H1 (cell line): ENCODE data around the gene NHSL2.

Experiments
- NRF1 ChIP-seq: IDR thresholded peaks from 2 replicates; pipeline ENCODE4 v1.6.1; 2011; ENCODE audit warnings: mild to moderate bottlenecking, low read depth, low read length, improper control_type of control experiment
- PHF8 ChIP-seq: fragments of 200-600 bp; sonication (generic); conservative IDR thresholded peaks from 2 replicates; pipeline ENCODE4 v1.7.1; 2012; ENCODE audit warnings: low read depth, mild to moderate bottlenecking, inconsistent platforms, low read length, moderate library complexity
- SIN3A ChIP-seq, 2 experiments: IDR thresholded peaks in 1 of 2; conservative IDR thresholded peaks in 1 of 2; 2 replicates each; pipeline ENCODE4 v1.6.1; 2011 to 2012; ENCODE audit warnings: low read length in 2 of 2, improper control_type of control experiment in 1 of 2, low read depth in 1 of 2, mild to moderate bottlenecking in 1 of 2
- SIX5 ChIP-seq: IDR thresholded peaks from 2 replicates; pipeline ENCODE4 v1.6.1; 2011; ENCODE audit warnings: mild to moderate bottlenecking, low read depth, low read length
- TF ChIP-seq, protein P1 (sequence below): fragments of 300-600 bp; sonication (generic); IDR thresholded peaks from 2 replicates; pipeline ENCODE4 v1.7.1; 2012; ENCODE audit warnings: low read length, moderate library complexity, mild to moderate bottlenecking, inconsistent platforms; ENCODE audit not compliant: insufficient replicate concordance

DNA sequence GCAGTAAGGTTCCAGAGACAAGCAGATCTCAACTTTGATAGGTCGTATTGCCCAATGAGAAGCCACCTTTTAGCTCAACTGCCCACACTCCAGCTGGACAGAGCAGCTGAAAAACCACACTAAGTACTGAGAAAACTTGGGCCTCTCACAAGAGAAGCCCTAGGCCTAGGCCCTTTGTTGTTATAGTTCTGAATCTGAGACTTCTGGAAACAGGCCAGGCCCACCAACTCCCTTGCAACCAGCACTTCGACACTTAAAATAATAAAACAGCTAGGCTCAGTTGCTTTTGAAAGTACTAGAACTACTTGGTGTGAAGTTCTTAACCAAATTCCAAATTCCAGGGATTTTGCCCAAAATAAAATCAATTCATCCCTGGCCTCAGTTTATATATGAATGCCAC, 234.5 kb downstream of the NHSL2 start:
- TF ChIP-seq NRF1 (no peak), SIX5 (no peak), PHF8 (no peak), SIN3A (conservative IDR thresholded peaks at IDR 0.05 in 1 of 2, IDR thresholded peaks at IDR 0.05 in 1 of 2; ENCODE audit: low read depth in 1 of 2, low read length in 2 of 2) (no peak)
- TF ChIP-seq, protein P1, sequence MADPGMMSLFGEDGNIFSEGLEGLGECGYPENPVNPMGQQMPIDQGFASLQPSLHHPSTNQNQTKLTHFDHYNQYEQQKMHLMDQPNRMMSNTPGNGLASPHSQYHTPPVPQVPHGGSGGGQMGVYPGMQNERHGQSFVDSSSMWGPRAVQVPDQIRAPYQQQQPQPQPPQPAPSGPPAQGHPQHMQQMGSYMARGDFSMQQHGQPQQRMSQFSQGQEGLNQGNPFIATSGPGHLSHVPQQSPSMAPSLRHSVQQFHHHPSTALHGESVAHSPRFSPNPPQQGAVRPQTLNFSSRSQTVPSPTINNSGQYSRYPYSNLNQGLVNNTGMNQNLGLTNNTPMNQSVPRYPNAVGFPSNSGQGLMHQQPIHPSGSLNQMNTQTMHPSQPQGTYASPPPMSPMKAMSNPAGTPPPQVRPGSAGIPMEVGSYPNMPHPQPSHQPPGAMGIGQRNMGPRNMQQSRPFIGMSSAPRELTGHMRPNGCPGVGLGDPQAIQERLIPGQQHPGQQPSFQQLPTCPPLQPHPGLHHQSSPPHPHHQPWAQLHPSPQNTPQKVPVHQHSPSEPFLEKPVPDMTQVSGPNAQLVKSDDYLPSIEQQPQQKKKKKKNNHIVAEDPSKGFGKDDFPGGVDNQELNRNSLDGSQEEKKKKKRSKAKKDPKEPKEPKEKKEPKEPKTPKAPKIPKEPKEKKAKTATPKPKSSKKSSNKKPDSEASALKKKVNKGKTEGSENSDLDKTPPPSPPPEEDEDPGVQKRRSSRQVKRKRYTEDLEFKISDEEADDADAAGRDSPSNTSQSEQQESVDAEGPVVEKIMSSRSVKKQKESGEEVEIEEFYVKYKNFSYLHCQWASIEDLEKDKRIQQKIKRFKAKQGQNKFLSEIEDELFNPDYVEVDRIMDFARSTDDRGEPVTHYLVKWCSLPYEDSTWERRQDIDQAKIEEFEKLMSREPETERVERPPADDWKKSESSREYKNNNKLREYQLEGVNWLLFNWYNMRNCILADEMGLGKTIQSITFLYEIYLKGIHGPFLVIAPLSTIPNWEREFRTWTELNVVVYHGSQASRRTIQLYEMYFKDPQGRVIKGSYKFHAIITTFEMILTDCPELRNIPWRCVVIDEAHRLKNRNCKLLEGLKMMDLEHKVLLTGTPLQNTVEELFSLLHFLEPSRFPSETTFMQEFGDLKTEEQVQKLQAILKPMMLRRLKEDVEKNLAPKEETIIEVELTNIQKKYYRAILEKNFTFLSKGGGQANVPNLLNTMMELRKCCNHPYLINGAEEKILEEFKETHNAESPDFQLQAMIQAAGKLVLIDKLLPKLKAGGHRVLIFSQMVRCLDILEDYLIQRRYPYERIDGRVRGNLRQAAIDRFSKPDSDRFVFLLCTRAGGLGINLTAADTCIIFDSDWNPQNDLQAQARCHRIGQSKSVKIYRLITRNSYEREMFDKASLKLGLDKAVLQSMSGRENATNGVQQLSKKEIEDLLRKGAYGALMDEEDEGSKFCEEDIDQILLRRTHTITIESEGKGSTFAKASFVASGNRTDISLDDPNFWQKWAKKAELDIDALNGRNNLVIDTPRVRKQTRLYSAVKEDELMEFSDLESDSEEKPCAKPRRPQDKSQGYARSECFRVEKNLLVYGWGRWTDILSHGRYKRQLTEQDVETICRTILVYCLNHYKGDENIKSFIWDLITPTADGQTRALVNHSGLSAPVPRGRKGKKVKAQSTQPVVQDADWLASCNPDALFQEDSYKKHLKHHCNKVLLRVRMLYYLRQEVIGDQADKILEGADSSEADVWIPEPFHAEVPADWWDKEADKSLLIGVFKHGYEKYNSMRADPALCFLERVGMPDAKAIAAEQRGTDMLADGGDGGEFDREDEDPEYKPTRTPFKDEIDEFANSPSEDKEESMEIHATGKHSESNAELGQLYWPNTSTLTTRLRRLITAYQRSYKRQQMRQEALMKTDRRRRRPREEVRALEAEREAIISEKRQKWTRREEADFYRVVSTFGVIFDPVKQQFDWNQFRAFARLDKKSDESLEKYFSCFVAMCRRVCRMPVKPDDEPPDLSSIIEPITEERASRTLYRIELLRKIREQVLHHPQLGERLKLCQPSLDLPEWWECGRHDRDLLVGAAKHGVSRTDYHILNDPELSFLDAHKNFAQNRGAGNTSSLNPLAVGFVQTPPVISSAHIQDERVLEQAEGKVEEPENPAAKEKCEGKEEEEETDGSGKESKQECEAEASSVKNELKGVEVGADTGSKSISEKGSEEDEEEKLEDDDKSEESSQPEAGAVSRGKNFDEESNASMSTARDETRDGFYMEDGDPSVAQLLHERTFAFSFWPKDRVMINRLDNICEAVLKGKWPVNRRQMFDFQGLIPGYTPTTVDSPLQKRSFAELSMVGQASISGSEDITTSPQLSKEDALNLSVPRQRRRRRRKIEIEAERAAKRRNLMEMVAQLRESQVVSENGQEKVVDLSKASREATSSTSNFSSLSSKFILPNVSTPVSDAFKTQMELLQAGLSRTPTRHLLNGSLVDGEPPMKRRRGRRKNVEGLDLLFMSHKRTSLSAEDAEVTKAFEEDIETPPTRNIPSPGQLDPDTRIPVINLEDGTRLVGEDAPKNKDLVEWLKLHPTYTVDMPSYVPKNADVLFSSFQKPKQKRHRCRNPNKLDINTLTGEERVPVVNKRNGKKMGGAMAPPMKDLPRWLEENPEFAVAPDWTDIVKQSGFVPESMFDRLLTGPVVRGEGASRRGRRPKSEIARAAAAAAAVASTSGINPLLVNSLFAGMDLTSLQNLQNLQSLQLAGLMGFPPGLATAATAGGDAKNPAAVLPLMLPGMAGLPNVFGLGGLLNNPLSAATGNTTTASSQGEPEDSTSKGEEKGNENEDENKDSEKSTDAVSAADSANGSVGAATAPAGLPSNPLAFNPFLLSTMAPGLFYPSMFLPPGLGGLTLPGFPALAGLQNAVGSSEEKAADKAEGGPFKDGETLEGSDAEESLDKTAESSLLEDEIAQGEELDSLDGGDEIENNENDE: no peak
